H7 (cell line): ENCODE measurements around the gene DENND6B. TPM values are rescaled to one million over a fixed set of nuclear protein-coding genes. Genes with fewer than 3 reads are reported as not detected.

Experiments used
- DNase-seq: peaks from one replicate; pipeline ENCODE4 v3.0.0; 2012
- H3K27me3 ChIP-seq: 2 replicates; pipeline ENCODE4 v1.6.0; 2011; ENCODE audit warnings: mild to moderate bottlenecking, low read length; ENCODE audit not compliant: control insufficient read depth, insufficient read depth
- H3K36me3 ChIP-seq: replicated peaks from 2 replicates; pipeline ENCODE4 v1.5.1; 2011; ENCODE audit warnings: low read length; ENCODE audit not compliant: control insufficient read depth, insufficient read depth
- H3K4me3 ChIP-seq: 2 replicates; pipeline ENCODE4 v1.5.1; 2011; ENCODE audit warnings: low read depth, mild to moderate bottlenecking, control low read depth, low read length, moderate library complexity; ENCODE audit not compliant: insufficient read depth
- total RNA-seq: library from RNA; depleted of rRNA; stranded (reverse); fragments of >200 nt; shearing (Covaris generic); gene quantifications from 2 replicates; pipeline ENCODE4 v1.2.3, GENCODE V29; 2014

The DENND6B gene
- total RNA-seq, 1 experiment from 2014 or later = 0.52 TPM

DNA sequence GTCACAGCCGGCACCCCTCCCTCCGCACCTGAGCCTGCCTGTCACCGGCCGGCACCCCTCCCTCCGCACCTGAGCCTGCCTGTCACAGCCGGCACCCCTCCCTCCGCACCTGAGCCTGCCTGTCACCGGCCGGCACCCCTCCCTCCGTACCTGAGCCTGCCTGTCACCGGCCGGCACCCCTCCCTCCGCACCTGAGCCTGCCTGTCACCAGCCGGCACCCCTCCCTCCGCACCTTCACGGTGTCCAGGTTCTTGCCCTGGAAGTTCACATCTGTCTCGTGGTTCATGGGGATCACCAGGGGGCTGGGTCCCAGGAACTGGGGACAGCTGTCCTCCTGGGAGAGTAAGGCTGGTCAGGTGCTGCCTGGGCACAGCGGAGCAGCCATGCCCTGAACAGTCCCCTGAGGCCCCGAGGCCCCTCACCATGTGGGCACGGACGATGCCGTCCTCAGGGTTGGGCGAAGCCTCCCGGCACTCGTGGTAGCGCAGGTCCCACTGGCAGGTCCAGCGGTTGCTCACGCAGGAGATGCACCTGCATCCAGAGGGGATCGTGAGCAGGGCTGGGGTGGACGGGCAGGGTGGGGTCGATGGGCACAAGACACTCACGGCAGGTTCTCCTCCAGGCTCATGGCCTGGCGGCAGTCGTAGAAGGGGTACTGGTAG lies 41.1 kb downstream of the DENND6B start:
- Histone ChIP-seq H3K4me3 (no peak overlapping the region), H3K36me3 (peaks cover 3% of the 10 kb centered on the region), H3K27me3 (no peaks in the 10 kb centered on the region)
- DNase-seq = no peak

DNA sequence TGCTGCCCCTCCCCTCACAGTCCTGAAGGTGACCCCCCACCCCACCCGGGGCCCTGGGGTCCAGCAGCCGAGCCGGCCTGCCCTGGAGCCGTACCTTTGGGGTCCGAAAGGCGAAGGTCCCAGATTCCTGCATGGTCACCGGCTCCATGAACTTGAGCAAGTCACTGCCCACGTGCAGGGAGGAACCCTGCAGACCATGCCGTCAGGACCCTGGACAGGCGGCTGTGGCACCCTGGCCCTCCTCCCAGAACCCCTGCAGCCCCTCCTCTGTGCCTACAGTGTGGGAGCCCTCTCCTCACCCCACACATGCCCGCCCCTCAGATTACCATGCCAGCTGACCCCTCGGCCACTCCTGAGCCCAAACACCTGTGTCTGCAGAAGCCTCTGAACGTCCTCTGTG lies 42.3 kb downstream of the DENND6B start:
- H3K4me3 ChIP-seq = no peak overlapping the region
- no peaks in the 10 kb centered on the region for H3K27me3 ChIP-seq
- peaks cover 3% of the 10 kb centered on the region for H3K36me3 ChIP-seq
- no peak for DNase-seq

DNA sequence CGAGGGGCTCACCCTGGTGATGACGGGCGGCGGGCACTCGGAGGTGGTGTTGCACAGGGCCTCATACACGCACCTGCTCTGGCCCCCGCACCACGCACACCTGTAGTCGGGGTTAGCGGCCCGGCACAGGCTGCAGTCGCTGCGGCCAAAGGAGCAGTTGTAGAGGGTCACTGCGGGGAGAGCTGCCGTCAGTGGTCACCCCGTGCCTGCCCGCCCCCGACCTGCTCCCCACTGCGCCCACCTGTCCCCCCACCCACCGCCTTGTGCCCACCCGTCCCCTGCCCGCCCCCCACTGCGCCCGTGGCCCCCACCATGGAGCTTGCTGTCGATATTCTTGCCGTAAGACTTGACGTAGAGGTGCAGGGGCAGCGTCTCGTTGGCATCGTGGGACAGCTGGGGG lies 43.0 kb downstream of the DENND6B start:
- H3K36me3 ChIP-seq = peaks cover 3% of the 10 kb centered on the region
- DNase-seq = no peak
- no peak overlapping the region for H3K4me3 ChIP-seq
- no peaks in the 10 kb centered on the region for H3K27me3 ChIP-seq

DNA sequence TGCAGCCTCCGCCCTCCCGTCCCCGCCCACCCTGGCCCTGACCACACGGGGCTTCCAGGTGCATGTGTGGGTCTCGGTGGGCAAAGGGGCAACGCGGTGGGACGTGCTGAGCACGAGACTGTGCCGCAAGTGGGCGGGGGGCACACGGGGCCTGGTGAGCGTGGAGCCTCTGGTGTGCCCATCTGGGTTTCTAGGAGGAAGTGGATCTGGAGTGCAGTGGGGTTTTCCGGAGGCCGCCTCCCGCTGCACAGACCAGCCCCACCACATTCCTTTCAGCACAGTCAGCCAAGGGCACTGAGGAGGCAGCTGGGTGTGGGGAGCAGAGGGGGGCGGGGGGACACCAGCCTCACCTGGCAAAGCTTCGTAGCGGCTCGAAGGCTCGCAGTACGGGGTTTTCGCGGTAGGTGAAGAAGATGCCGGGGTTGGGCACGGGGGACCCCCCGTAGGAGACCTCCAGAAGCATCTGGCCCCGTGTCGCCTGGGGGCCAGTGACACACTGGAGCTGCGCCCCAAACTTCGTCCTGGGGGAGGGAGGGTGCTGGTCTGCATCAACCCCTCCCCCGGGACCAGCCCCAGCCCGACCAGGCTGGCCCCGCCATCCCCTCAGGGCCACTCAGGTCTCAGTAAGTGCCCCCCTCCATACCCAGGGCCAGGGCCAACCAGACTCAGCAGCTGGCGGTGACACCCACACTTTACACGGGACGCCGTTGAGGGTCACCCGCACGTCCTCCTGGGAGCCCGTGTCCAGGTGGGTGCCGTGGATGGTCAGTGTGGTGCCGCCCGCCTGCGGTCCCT lies 44.3 kb downstream of the DENND6B start:
- Histone ChIP-seq H3K36me3 (peaks cover 5% of the 10 kb centered on the region), H3K4me3 (no peak overlapping the region), H3K27me3 (no peaks in the 10 kb centered on the region)
- peak; percentile 83 for DNase-seq

DNA sequence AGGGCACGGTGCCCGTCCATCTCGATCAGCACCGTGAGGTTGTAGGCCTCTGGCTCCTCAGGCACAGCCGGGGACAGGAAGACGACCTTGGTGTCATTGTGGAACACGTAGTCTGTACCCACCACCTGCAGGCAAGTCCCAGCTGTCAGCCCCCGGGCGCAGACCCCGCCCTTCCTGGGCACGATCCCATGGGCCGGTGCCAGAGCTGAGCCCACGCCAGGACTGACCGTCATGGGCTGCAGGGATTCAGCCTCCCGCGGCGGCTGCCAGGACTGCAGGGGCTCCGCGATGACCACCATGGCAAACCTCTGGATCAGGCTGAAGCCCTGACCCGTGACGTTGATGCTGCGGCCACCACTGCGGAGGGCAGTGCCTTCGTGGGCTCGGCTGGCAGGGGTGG lies 44.9 kb downstream of the DENND6B start:
- Histone ChIP-seq H3K4me3 (no peak overlapping the region), H3K27me3 (no peaks in the 10 kb centered on the region), H3K36me3 (peaks cover 5% of the 10 kb centered on the region)
- no peak for DNase-seq

DNA sequence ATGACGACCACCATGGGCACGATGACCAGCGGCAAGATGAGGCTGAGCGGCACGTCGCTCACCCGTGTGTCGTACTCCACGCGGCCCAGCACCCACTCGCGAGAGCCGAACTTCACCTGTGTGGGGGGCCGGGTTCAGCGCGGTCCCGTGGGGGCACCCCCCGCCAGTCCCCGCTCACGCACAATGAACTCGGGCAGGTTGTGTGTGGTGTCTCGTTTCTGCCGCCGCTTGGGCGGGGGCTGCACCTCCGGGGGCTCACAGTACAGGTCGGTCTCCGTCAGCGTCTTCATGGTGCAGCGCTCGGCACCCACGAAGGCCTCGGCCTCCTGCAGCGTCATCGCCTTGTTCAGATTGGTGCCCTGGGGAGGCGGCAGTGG lies 45.4 kb downstream of the DENND6B start:
- no peak overlapping the region for H3K4me3 ChIP-seq
- no peak for DNase-seq
- H3K27me3 ChIP-seq = no peaks in the 10 kb centered on the region
- H3K36me3 ChIP-seq = peaks cover 7% of the 10 kb centered on the region

DNA sequence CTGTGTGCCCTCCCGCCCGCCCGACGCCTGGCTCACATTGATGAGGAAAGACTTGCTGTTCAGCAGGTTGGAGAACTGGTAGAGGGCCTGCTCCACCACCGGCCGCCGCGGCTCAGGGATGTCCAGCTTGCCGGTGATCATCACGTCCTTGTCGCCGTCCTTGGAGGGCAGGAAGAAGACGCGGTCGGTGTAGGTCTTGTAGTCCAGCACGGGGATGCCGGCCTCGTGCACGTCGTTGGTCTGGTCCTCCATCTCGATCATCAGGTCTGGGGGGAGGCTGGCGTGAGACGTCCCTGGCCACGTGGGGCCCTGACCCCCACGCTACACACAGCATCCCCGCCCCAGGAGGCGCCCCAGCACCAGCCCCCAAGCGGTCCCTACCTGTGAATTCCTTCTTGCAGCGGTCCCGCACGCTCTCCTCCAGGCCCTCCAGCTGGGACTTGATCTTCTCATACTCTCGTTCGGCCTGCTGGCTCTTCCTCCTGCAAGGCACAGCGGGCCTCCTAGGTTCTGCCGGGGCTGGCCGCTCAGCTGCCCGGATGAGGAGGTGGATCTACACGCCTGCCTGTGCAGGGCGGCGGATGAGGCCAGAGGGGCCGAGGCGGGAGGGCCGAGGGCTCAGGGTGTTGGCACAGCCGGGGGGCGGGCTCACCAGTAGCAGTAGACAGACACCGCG lies 46.0 kb downstream of the DENND6B start:
- Histone ChIP-seq H3K27me3 (no peaks in the 10 kb centered on the region), H3K4me3 (no peak overlapping the region), H3K36me3 (peaks cover 7% of the 10 kb centered on the region)
- no peak for DNase-seq

DNA sequence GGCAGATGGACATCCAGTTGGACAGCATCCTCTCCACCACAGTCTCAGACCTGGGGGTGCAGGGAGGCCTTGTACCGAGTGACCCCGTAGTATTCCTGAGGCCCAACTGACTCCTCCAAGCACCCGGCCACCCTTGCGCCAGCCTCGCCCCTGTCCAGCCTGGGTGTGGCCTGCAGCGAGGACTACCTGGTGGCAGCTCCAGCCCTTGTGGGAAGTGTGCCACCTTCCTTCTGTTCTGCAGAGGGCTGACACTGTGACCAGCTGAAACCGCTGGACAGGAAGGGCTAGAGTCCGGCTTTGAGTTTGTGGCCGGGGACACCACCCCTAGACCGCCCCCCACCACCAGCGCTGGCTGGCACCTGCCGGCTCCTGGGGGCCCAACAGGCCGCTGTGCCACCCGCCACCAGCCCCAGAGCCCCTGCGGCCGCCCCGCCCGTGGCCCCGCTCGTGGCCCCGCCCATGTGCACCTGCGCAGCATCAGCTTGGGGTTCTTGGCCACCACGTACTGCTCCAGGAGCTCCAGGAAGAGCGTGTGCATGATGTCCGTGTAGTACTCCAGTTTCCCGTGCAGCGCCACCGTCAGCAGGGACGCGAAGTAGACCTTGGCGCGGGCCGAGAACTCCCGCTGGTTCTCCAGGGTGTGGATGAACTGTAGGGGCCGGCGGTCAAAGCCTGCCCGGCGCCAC lies 46.6 kb downstream of the DENND6B start:
- Histone ChIP-seq H3K4me3 (no peak overlapping the region), H3K36me3 (peaks cover 6% of the 10 kb centered on the region), H3K27me3 (no peaks in the 10 kb centered on the region)
- DNase-seq = no peak

DNA sequence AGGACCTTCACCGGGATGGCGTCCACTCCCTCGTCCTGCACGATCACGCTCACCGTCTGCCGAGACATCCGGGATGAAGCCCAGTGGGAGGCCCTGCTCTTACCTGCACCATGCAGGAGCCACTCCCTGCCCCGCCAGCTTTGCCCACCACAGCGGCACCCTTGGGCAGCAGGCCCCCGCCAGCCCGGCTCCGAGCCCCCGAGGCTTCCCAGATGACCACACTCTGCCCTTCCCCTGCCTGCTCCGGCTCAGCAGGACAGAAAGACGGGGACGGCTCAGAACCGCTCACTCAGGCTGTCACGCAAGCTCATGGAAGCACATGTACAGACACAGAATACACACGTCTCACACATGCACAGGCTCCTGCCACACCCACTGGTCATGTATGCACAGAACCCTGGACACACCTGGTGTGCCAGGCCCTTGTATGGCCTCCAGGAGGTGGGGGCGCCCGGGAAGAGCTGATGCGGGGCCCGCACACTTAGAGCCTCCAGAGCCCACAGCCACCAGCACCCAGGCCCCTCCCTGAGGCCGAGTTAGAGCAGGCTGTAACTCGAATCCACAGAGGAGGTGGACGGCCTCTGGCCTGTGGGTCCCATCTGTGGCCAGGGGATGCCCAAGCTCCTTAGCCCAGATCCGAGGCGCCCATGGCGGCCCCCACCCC lies 47.7 kb downstream of the DENND6B start:
- no peak overlapping the region for H3K4me3 ChIP-seq
- no peak for DNase-seq
- no peaks in the 10 kb centered on the region for H3K27me3 ChIP-seq
- peaks cover 6% of the 10 kb centered on the region for H3K36me3 ChIP-seq

DNA sequence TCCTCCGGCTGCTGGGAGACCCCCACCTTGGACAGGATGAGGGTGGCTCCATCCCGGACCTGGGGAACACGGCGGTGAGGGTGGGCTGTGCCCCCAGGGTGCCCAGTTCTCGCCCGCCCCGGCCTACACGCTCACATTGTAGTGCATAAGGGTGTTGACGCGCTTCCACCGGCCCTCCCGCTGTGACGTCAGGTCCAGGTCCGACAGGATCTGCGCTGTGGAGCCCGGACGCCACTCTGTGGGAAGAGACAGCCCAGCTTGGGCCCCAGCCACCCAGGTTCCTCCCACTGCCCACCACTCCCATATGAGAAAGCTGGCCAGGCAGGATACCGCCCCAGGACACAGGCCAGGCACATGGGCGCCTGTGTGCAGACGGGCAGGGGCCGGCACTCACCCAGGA lies 48.4 kb downstream of the DENND6B start:
- H3K27me3 ChIP-seq = no peaks in the 10 kb centered on the region
- H3K36me3 ChIP-seq = peaks cover 6% of the 10 kb centered on the region
- no peak overlapping the region for H3K4me3 ChIP-seq
- no peak for DNase-seq

DNA sequence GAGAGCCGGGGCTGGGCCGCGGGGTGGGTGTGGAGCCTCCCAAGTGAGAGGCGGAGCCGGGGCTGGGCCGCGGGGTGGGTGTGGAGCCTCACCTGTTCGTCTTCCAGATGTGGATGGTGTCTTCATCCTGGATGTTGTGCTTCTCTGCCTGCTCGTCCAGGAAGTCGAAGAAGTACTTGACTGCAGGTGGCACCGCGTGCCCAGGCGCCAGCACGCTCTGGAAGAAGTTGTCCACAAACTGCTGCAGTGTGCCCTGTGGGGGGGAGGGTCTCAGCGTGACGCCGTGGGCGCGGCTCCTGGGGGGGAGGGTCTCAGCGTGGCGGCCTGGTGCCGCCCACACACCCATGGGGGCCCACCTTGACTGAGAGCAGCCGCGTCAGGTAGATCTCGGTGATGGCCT lies 49.1 kb downstream of the DENND6B start:
- H3K36me3 ChIP-seq = peaks cover 6% of the 10 kb centered on the region
- DNase-seq = no peak
- no peaks in the 10 kb centered on the region for H3K27me3 ChIP-seq
- H3K4me3 ChIP-seq = no peak overlapping the region

DNA sequence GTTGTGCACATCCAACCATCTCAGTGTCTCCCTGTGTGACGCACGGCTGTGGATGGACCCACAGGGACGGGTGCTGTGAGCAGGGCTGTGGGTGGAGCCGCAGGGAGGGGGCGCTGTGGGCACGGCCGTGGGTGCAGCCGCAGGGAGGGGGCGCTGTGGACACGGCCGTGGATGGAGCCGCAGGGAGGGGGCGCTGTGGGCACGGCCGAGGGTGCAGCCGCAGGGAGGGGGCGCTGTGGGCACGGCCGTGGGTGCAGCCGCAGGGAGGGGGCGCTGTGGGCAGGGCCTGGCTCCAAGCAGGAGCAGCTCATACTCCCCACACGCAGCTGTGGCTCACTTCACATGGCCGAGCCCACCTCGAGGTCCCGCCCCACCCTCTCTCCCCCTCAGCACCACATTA lies 50.7 kb downstream of the DENND6B start:
- H3K27me3 ChIP-seq = peaks cover 6% of the 10 kb centered on the region
- DNase-seq = peak; percentile 89
- H3K4me3 ChIP-seq = no peak overlapping the region
- peaks cover 5% of the 10 kb centered on the region for H3K36me3 ChIP-seq

DNA sequence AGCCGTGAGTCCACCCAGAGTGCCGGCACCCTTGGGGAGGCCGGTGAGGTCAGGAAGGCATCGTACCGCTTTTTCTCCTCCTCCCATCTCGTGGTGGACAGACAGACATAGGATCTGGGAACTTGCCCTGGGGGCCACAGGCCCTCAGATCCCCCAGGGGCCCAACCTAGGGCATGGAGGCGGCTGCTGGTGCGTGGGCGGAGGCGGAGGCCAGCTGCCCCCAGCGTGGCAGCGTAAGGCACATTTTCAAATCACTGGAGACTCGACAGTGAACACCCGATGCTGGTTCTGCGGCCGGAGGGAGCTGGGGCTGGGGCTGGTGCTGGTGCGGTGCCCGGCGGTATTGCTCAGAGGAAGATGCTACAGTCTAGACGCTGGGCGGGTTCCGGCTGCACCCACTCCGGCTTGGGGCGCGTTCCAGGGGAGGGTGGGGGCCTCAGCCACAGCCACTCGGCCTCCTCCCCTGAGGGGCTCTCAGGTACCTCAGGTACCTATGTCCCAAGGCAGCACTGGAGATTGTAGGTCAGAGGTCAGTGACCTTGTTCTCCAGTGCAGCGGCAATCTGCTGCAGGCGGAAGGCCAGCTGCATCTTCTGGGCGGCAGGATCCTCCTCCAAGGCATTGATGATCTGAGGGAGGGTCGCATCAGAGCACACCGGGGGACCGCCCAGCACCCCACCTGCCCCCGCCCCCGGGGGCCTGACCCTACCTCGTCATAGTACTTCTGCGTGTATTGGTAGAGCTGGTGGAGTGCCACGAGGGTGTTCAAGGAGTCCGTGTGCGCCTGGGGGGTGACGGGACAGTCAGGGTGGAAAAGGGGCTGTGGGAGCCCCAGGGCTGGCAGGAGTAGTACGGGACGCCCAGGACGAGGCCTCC lies 51.4 kb downstream of the DENND6B start:
- DNase-seq = no peak
- no peak overlapping the region for H3K4me3 ChIP-seq
- peaks cover 5% of the 10 kb centered on the region for H3K36me3 ChIP-seq
- peaks cover 14% of the 10 kb centered on the region for H3K27me3 ChIP-seq
